Uterus (tissue), 4 donors: Measurements from ENCODE around the gene AHNAK. TPM values are rescaled to one million over a fixed set of nuclear protein-coding genes. Genes with fewer than 3 reads are reported as not detected.
A peak's percentile ranks its signal among the peaks of the same experiment; 100 is the strongest.

Source experiments
- DNase-seq, 2 donors: peaks; one replicate each; pipeline ENCODE4 v3.0.0-alpha.2; 2019 to 2020
- H3K27ac ChIP-seq, 2 donors: fragments of 200-600 bp; sonication (generic); 1 replicate in 1 of 2; 2 replicates in 1 of 2; pipeline ENCODE4 v1.5.1; 2016 to 2018
- H3K27me3 ChIP-seq, 2 donors: fragments of 200-600 bp; sonication (generic); one replicate each; pipeline ENCODE4 v1.5.1; 2018 to 2019; ENCODE audit warnings: control low read depth in 1 of 2
- H3K36me3 ChIP-seq, 2 donors: fragments of 200-600 bp; sonication (generic); one replicate each; pipeline ENCODE4 v1.5.1; 2019; ENCODE audit warnings: control low read depth in 1 of 2
- H3K4me1 ChIP-seq, 2 donors: fragments of 200-600 bp; sonication (generic); one replicate each; pipeline ENCODE4 v1.5.1; 2018 to 2019; ENCODE audit warnings: control low read depth in 1 of 2
- H3K4me3 ChIP-seq, 2 donors: fragments of 200-600 bp; sonication (generic); 1 replicate in 1 of 2; 2 replicates in 1 of 2; pipeline ENCODE4 v1.5.1; 2018 to 2019; ENCODE audit warnings: mild to moderate bottlenecking in 1 of 2
- H3K9me3 ChIP-seq, 2 donors: fragments of 200-600 bp; sonication (generic); one replicate each; pipeline ENCODE4 v1.5.1; 2019; ENCODE audit warnings: control low read depth in 1 of 2
- POLR2A ChIP-seq, 2 donors: fragments of 450-650 bp; IDR thresholded peaks; one replicate each; pipeline ENCODE4 v1.6.1; 2016; ENCODE audit warnings: antibody characterized with exemption in 2 of 2, mild to moderate bottlenecking in 1 of 2, moderate library complexity in 1 of 2
- intact Hi-C: fragments of 100-400 bp; cut with DNase I; formaldehyde crosslinking; loops from one replicate; pipeline ENCODE4 v1.15.1; 2023; ENCODE audit warnings: low total_unique reads
- total RNA-seq, 4 donors: library from RNA; depleted of rRNA in 3 of 4; stranded (reverse); fragments of >200 nt in 3 of 4; gene quantifications; one replicate each; pipeline versions ENCODE4 v1.1.0 to v1.2.4, GENCODE V29; 2014 to 2023
- TF ChIP-seq, protein P1 (sequence below), 4 experiments: fragments of 200-600 bp in 2 of 4; fragments of 450-650 bp in 2 of 4; sonication (generic) in 2 of 4; IDR thresholded peaks; one replicate each; pipeline ENCODE4 v1.5.1; 2016 to 2019; ENCODE audit warnings: antibody characterized with exemption in 4 of 4, mild to moderate bottlenecking in 2 of 4, moderate library complexity in 1 of 4
- donor health status: DM: yes; HTN: yes; CAD: no.

Gene AHNAK
- total RNA-seq, 4 donors from 2014 or later = 452 to 1,353 (median 779) TPM

GRCh38 chr11:62575156-62575555 is 28.6 kb upstream of the AHNAK start:
- peak in 1 of 2 donors; percentile 36 for DNase-seq
- no peaks in the 10 kb centered on the region for H3K36me3 ChIP-seq
- intact Hi-C loops = no loop called here

GRCh38 chr11:62574363-62575071 is 27.9 kb upstream of the AHNAK start:
- Histone ChIP-seq H3K36me3 (no peaks in the 10 kb centered on the region), H3K4me3 (peak overlapping the region; percentile 62 to 95), H3K27me3 (no peaks in the 10 kb centered on the region), H3K9me3 (no peaks in the 10 kb centered on the region), H3K4me1 (peaks cover 0 to 12% of the 10 kb centered on the region in 2 donors), H3K27ac (peak overlapping the region; percentile 95 to 99)
- intact Hi-C loops = no loop called here
- no peak for TF ChIP-seq POLR2A (IDR thresholded peaks at IDR 0.05)
- TF ChIP-seq, protein P1, sequence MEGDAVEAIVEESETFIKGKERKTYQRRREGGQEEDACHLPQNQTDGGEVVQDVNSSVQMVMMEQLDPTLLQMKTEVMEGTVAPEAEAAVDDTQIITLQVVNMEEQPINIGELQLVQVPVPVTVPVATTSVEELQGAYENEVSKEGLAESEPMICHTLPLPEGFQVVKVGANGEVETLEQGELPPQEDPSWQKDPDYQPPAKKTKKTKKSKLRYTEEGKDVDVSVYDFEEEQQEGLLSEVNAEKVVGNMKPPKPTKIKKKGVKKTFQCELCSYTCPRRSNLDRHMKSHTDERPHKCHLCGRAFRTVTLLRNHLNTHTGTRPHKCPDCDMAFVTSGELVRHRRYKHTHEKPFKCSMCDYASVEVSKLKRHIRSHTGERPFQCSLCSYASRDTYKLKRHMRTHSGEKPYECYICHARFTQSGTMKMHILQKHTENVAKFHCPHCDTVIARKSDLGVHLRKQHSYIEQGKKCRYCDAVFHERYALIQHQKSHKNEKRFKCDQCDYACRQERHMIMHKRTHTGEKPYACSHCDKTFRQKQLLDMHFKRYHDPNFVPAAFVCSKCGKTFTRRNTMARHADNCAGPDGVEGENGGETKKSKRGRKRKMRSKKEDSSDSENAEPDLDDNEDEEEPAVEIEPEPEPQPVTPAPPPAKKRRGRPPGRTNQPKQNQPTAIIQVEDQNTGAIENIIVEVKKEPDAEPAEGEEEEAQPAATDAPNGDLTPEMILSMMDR (IDR thresholded peaks at IDR 0.05) = no peak
- peak; percentile 58 to 64 for DNase-seq

More at GRCh38 chr11:62575156-62575555, 28.6 kb upstream of the AHNAK start:
- TF ChIP-seq, protein P1 (IDR thresholded peaks at IDR 0.05) = no peak
- TF ChIP-seq POLR2A (IDR thresholded peaks at IDR 0.05) = no peak
- Histone ChIP-seq H3K9me3 (no peaks in the 10 kb centered on the region), H3K27me3 (no peaks in the 10 kb centered on the region), H3K4me1 (peaks cover 0 to 12% of the 10 kb centered on the region in 2 donors), H3K27ac (peak overlapping the region; percentile 95 to 99), H3K4me3 (peak overlapping the region; percentile 62 to 95)

DNA sequence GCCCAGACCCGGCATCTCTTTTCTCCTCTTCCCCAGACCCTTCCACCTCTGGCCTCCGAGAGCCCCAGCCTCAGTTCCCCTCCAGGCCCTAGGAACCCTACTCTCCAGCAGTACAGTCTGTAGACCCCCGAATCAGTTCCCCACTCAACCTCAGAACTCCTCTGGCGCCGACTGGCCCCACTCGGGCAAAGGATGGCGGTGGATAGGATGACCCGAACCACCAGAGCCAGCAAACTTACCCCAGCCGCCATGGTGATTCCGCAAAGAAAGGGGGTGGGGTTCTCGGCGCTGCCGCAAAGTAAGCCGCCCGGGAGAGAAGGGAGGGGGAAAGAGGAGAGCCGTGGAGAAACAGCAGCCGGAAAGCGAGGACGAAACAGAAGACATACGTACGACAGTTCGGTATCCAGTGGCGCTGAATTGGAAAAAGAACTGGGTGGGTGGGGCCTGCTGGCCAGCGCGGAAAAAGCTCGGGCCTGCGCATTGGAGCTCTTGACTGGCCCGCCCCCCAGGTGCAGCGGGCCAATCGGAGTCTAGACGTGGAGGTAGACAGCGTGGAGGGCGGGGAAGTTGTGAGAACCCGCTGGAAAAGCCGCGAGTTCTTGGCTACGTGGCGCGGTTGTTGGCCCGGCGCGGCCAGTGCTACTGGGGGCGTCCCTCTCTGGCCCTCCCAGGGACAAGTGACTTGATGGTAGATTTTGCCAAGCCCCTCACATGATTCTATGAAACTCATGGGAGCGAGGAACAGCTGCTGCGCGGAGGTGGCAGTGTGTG is 27.2 kb upstream of the AHNAK start, which contains the start of gene EEF1G:
Gene EEF1G (minus strand): TSS at position 300 of the 771 bp plus-strand sequence. CDS start 49 bp downstream, at position 251.
- no peaks in the 10 kb centered on the region for H3K36me3 ChIP-seq
- H3K9me3 ChIP-seq = no peaks in the 10 kb centered on the region
- peaks cover 0 to 12% of the 10 kb centered on the region in 2 donors for H3K4me1 ChIP-seq
- intact Hi-C loops = no loop called here
- H3K27me3 ChIP-seq = no peaks in the 10 kb centered on the region
- peak within 1 kb of the TSS; percentile 62 to 95 for H3K4me3 ChIP-seq
- peak within 1 kb of the TSS; percentile 95 to 99 for H3K27ac ChIP-seq
- TF ChIP-seq POLR2A (IDR thresholded peaks at IDR 0.05) = peak; percentile 85 to 97
- TF ChIP-seq, protein P1 (IDR thresholded peaks at IDR 0.05) = peak in 2 of 4 experiments; percentile 10 to 20
- DNase-seq = peak; percentile 99

- Histone ChIP-seq H3K4me3 (peak overlapping the region; percentile 57 to 95), H3K27me3 (no peaks in the 10 kb centered on the region), H3K4me1 (peaks cover 0 to 12% of the 10 kb centered on the region in 2 donors), H3K36me3 (no peaks in the 10 kb centered on the region), H3K9me3 (no peaks in the 10 kb centered on the region), H3K27ac (peak overlapping the region; percentile 77 to 90)
- DNase-seq = no peak
- intact Hi-C loops = no loop called here
- TF ChIP-seq, protein P1 (IDR thresholded peaks at IDR 0.05) = no peak
- no peak for TF ChIP-seq POLR2A (IDR thresholded peaks at IDR 0.05)
Measured at GRCh38 chr11:62573006-62573591, 26.5 kb upstream of the AHNAK start.
